ENCODE measurements around the gene TNFAIP8. TPM values are rescaled to one million over a fixed set of nuclear protein-coding genes. Genes with fewer than 3 reads are reported as not detected.

TNFAIP8 gene
- total and polyA plus RNA-seq, 2 of the 13 experiments (the other 11 are each of a cell fraction or from before 2014, with no cell fraction given) = 6.4 to 11.2 TPM

DNA sequence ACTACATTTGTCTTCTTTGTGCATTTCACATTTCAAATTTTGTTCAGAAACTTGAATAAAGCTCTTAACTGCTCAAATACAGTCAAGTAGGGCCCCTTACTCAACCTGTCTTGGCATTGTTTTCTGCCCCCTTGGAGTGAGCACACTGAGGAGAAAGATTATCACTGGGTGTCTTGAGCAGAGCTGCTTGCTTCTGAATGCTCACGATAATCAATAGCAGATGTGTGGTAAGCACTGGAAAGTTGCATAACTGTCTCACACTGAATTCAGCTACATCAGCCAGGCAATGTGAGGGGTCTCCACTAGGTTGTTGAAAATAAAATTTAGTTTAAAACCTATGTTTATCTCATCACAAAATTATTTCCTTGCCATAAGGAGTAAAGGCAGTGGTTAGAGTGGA lies 7.8 kb upstream of the TNFAIP8 start:
- POLR2A ChIA-PET = interaction anchor here (1.1 kb wide), 1 partner anchor 80 kb away, joined by 3 read pairs; no protein-coding TSS in a partner anchor
- WGBS (ENCODE audit: low lambda C conversion rate) = 92% methylated on average over 1 of the region's 1 CpG
- H3K27ac ChIP-seq (ENCODE audit: extremely low read length, insufficient read depth, low read length) = no peak overlapping the region

More for the DNA sequence above, 7.8 kb upstream of the TNFAIP8 start:
- TF ChIP-seq, protein P1, sequence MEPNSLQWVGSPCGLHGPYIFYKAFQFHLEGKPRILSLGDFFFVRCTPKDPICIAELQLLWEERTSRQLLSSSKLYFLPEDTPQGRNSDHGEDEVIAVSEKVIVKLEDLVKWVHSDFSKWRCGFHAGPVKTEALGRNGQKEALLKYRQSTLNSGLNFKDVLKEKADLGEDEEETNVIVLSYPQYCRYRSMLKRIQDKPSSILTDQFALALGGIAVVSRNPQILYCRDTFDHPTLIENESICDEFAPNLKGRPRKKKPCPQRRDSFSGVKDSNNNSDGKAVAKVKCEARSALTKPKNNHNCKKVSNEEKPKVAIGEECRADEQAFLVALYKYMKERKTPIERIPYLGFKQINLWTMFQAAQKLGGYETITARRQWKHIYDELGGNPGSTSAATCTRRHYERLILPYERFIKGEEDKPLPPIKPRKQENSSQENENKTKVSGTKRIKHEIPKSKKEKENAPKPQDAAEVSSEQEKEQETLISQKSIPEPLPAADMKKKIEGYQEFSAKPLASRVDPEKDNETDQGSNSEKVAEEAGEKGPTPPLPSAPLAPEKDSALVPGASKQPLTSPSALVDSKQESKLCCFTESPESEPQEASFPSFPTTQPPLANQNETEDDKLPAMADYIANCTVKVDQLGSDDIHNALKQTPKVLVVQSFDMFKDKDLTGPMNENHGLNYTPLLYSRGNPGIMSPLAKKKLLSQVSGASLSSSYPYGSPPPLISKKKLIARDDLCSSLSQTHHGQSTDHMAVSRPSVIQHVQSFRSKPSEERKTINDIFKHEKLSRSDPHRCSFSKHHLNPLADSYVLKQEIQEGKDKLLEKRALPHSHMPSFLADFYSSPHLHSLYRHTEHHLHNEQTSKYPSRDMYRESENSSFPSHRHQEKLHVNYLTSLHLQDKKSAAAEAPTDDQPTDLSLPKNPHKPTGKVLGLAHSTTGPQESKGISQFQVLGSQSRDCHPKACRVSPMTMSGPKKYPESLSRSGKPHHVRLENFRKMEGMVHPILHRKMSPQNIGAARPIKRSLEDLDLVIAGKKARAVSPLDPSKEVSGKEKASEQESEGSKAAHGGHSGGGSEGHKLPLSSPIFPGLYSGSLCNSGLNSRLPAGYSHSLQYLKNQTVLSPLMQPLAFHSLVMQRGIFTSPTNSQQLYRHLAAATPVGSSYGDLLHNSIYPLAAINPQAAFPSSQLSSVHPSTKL (CRISPR knock-in tag; IDR thresholded peaks at IDR 0.05) = no peak
- TF ChIP-seq CHD4 (IDR thresholded peaks at IDR 0.05; ENCODE audit: borderline replicate concordance, low read length) (no peak), ISL2 (CRISPR knock-in tag; IDR thresholded peaks at IDR 0.05) (no peak), TAF15 (IDR thresholded peaks at IDR 0.05; ENCODE audit: low read depth, low read length, poor library complexity, severe bottlenecking) (no peak), ZNF614 (CRISPR knock-in tag; IDR thresholded peaks at IDR 0.05; ENCODE audit: borderline replicate concordance) (no peak), TBL1XR1 (IDR thresholded peaks at IDR 0.05; ENCODE audit: borderline replicate concordance, low read length, partially characterized antibody) (no peak), ZMYM3 (CRISPR knock-in tag; IDR thresholded peaks at IDR 0.05) (no peak), ELF4 (CRISPR knock-in tag; IDR thresholded peaks at IDR 0.05; ENCODE audit: borderline replicate concordance) (no peak)
- TF ChIP-seq, protein P2, sequence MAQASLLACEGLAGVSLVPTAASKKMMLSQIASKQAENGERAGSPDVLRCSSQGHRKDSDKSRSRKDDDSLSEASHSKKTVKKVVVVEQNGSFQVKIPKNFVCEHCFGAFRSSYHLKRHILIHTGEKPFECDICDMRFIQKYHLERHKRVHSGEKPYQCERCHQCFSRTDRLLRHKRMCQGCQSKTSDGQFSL (CRISPR knock-in tag; IDR thresholded peaks at IDR 0.05) = no peak
- TF ChIP-seq, protein P3, sequence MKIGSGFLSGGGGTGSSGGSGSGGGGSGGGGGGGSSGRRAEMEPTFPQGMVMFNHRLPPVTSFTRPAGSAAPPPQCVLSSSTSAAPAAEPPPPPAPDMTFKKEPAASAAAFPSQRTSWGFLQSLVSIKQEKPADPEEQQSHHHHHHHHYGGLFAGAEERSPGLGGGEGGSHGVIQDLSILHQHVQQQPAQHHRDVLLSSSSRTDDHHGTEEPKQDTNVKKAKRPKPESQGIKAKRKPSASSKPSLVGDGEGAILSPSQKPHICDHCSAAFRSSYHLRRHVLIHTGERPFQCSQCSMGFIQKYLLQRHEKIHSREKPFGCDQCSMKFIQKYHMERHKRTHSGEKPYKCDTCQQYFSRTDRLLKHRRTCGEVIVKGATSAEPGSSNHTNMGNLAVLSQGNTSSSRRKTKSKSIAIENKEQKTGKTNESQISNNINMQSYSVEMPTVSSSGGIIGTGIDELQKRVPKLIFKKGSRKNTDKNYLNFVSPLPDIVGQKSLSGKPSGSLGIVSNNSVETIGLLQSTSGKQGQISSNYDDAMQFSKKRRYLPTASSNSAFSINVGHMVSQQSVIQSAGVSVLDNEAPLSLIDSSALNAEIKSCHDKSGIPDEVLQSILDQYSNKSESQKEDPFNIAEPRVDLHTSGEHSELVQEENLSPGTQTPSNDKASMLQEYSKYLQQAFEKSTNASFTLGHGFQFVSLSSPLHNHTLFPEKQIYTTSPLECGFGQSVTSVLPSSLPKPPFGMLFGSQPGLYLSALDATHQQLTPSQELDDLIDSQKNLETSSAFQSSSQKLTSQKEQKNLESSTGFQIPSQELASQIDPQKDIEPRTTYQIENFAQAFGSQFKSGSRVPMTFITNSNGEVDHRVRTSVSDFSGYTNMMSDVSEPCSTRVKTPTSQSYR (CRISPR knock-in tag; IDR thresholded peaks at IDR 0.05; ENCODE audit: borderline replicate concordance) = no peak
- ATAC-seq (no peak), FAIRE-seq (no peak), DNase-seq (ENCODE audit: low spot score) (no peak)
- BruUV-seq (replicated peaks) = no TSS peak
- Histone ChIP-seq H4K20me1 (ENCODE audit: insufficient read depth, low read length) (no peaks in the 10 kb centered on the region), H3K4me1 (ENCODE audit: insufficient read depth, low read length) (no peaks in the 10 kb centered on the region), H3K79me2 (ENCODE audit: insufficient read depth, low read length) (no peaks in the 10 kb centered on the region), H3K9ac (ENCODE audit: insufficient read depth, low read depth, low read length) (no peak overlapping the region), H3K4me2 (ENCODE audit: low read depth, low read length) (no peak overlapping the region), H3K4me3 (replicated peaks in 1 of 3; ENCODE audit: insufficient read depth in 1 of 3, low read depth in 2 of 3, low read length in 3 of 3) (no peak overlapping the region), H3K9me3 (ENCODE audit: low read length) (no peaks in the 10 kb centered on the region), H3K27me3 (ENCODE audit: control insufficient read depth in 1 of 2, insufficient read depth in 2 of 2, low read length in 2 of 2) (no peaks in the 10 kb centered on the region), H3K36me3 (replicated peaks in 1 of 2; ENCODE audit: control insufficient read depth in 1 of 2, insufficient read depth in 2 of 2, low read length in 2 of 2) (no peaks in the 10 kb centered on the region), H2AFZ (ENCODE audit: low read length) (no peak overlapping the region)
- intact Hi-C loops (cut with micrococcal nuclease; ENCODE audit: unreplicated experiment) = no loop called here
- in situ Hi-C loops (cut with HindIII; ENCODE audit: extremely low pct_ligation_motif_present, low pct_unique_long_range_greater_than_20kb) = no loop called here
- CTCF ChIA-PET (ENCODE audit: low intra/inter-chr PET ratio, low total read pairs) = no interaction called here

Measured in HepG2 (cell line).